Superior temporal gyrus (tissue), 1 donor: ENCODE results near the gene PPP2R3B.
"Not testable (repeated sequence)": the region's sequence is repeated elsewhere in the genome, so short reads cannot be mapped to it uniquely, and the experiment has no call there.

Experiments used
- DNase-seq: peaks from one replicate; pipeline ENCODE4 v3.0.0-alpha.2; 2016; ENCODE audit errors: extremely low spot score

PPP2R3B gene

GRCh38 chrX:305781-306613 is 80.7 kb downstream of the PPP2R3B start:
- not testable (repeated sequence) for DNase-seq

- no peak for DNase-seq
Measured at GRCh38 chrX:302975-303374, 83.7 kb downstream of the PPP2R3B start.

DNA sequence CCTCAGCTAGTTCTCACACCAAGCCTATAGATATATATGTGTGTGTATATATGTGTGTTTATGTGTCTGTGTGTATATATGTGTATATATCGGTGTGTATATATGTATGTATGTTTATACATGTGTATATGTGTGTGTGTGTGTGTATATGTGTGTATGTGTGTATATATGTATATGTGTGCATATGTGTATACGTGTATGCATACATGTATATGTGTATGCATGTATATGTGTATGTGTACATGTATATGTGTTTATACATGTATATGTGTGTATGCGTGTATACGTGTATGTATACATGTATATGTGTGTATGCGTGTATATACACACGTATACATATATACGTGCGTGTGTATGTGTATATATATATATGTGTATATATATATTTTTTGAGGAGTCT is 86.4 kb downstream of the PPP2R3B start:
- no peak for DNase-seq

- DNase-seq, result no peak
Measured at GRCh38 chrX:298993-299392, 87.7 kb downstream of the PPP2R3B start.

DNA sequence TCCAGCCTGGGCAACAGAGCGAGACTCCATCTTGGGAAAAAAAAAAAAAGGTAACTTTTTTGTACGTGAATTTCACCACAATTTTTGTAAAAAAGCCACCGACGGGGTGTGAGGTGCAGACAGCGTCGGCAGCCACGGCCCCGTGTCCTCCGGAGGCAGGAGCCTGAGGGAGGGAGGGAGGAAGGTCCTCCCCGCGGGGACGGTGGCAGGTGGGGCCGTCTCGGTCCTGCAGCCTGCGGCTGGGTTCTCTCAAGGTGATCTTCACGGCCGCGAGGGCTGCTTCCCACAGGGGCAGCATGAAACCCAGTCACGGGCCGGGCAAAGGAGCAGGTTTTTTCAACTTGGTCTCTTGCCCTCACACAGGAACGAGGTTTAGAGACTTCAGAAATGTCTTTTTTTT is 91.6 kb downstream of the PPP2R3B start:
- DNase-seq, result no peak

- DNase-seq, result no peak
Measured at GRCh38 chrX:292900-293897, 93.5 kb downstream of the PPP2R3B start.

DNA sequence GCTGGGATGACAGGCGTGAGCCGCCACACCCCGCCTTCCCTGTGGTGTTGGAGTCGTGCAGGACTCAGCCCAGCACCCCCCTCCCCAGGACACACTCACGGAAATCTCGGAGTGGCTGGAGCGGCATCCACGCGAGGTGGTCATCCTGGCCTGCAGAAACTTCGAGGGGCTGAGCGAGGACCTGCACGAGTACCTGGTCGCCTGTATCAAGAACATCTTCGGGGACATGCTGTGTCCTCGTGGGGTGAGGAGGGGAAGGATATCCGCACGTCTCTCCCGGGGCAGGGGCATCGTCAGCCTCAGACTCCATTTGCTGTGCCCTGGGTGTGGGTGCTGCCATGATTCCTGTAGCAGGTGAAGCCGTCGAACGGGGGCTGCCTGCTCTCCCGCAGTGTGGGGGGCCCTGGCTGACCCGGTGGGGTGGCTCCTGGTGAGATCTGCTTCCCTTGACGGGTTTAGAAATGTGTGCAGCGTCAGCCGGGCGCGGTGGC is 95.3 kb downstream of the PPP2R3B start:
- DNase-seq, result no peak

DNA sequence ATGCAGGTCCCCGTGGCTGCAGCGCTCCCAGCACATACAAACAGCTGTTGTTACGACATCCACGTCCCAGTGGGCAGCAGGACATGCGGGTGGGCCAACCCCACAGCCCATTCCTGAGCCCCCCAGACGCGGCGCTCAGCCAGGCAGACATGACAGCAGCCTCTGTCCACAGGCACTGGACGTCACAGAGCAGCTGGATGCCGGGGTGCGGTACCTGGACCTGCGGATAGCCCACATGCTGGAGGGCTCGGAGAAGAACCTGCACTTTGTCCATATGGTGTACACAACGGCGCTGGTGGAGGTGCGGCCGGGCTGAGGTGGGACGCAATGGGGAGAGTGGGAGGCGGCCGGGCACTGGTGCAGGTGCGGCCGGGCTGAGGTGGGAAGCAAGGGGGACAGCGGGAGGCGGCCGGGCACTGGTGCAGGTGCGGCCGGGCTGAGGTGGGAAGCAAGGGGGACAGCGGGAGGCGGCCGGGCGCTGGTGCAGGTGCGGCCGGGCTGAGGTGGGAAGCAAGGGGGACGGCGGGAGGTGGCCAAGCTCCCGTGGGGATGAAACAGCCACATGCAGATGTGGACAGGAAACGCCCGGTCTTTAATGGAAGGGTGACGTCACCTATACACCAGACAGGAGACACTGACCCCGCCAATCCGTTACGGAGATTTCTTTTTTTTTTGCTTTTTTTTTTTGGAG is 96.1 kb downstream of the PPP2R3B start:
- no peak for DNase-seq

DNA sequence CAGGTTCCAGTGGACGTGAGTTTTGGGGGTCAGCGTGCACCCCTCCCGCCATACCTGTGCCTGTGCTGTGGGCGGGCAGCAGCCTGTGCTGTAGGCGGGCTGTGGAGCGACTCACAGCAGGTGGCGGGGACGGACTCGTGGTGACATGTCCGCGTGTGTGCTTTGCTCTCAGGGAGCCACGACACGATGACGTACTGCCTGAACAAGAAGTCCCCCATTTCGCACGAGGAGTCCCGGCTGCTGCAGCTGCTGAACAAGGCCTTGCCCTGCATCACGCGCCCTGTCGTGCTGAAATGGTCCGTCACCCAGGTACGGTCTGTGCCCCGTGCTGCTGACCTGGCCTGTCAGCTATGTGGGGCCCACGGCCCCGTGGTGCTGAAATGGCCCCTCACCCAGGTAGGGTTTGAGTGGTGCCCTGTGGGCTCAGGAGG is 98.1 kb downstream of the PPP2R3B start:
- no peak for DNase-seq

DNA sequence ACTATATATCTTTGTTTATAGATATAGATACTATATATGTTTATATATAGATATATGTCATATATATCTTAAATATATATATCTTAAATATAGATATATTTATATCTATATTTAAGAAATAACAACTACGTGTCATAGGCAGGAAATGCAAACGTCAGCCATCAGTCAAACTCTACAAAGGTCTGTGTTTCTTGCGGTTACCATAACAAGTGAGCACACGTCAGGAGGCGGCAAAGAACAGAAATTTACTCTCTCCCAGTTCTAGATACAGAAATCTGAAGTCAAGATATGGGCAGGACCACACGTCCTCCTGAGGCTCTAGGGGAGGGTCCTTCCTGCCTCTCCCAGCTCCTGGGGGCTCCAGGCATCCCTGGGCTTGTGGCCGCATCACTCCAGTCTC is 99.0 kb downstream of the PPP2R3B start:
- DNase-seq, result no peak

- DNase-seq, result no peak
Measured at GRCh38 chrX:285076-285677, 101.5 kb downstream of the PPP2R3B start.
